SK-N-MC (cell line): Measurements from ENCODE around the gene SERPIND1.

ENCODE experiments used
- EZH2 ChIP-seq: fragments of 200-600 bp; sonication (generic); IDR thresholded peaks from one replicate; pipeline ENCODE4 v1.6.1; 2017; ENCODE audit warnings: antibody characterized with exemption
- POLR2AphosphoS5 ChIP-seq: IDR thresholded peaks from 2 replicates; pipeline ENCODE4 v1.6.1; 2012; ENCODE audit warnings: mild to moderate bottlenecking, low read depth, low read length, borderline replicate concordance

GRCh38 chr22:20762233-20762796, 11.6 kb upstream of the SERPIND1 start:
- no peak for TF ChIP-seq POLR2AphosphoS5
- no peak for TF ChIP-seq EZH2
